Measurements from ENCODE around the gene NT5DC3. TPM values are rescaled to one million over a fixed set of nuclear protein-coding genes. Genes with fewer than 3 reads are reported as not detected.
A peak's percentile ranks its signal among the peaks of the same experiment; 100 is the strongest.

Gene NT5DC3
- total and polyA plus RNA-seq, 9 of the 15 experiments (the other 6 are each of a cell fraction or from before 2014, with no cell fraction given), result 6.3 to 33.5 (median 24.5) TPM

DNA sequence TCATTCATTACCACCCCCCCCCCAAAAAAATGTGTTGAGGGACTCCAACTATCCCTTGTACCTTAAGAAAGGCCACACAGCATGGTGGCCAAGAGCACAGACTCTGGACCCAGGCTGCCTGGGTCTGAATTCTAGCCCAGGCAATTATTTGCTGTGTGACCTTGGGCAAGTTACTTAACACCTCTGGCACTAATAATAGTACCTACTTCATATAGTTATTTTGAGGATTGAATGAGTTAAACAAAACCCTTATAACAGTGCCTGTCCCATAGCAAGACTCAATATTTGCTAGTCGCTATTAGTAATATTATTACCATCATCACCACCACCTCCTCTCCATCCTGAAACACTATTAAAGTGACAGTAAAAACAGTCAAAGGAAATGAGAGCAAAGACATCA lies 37.2 kb downstream of the NT5DC3 start:
- H3K4me1 ChIP-seq (replicated peaks in 1 of 2; ENCODE audit: control insufficient read depth in 2 of 2, insufficient read depth in 2 of 2, low read length in 2 of 2), result peaks cover 36 to 56% of the 10 kb centered on the region in 2 experiments
- CTCF ChIA-PET (ENCODE audit: low intra/inter-chr PET ratio), result no interaction called here
- intact Hi-C loops (cut with micrococcal nuclease), result no loop called here

More for the DNA sequence above, 37.2 kb downstream of the NT5DC3 start:
- no peak overlapping the region for H3K9ac ChIP-seq (ENCODE audit: insufficient read depth in 1 of 2, low read depth in 2 of 2, low read length in 2 of 2)
- H3K4me3 ChIP-seq, result no peak overlapping the region
- ATAC-seq (no peak), DNase-seq (ENCODE audit: extremely low read depth in 1 of 4, low spot score in 3 of 4) (no peak), FAIRE-seq (no peak)
- H2AFZ ChIP-seq (ENCODE audit: low read depth, low read length), result no peak overlapping the region
- peak; percentile 71 for TF ChIP-seq RBM25 (IDR thresholded peaks at IDR 0.05; ENCODE audit: low read depth, low read length, severe bottlenecking)
- no peak for TF ChIP-seq HMG20A (CRISPR knock-in tag; conservative IDR thresholded peaks at IDR 0.05)
- TF ChIP-seq ZFP36 (IDR thresholded peaks at IDR 0.05; ENCODE audit: low read depth, low read length, partially characterized antibody), result peak; percentile 39
- no peak for TF ChIP-seq PHTF2 (CRISPR knock-in tag; IDR thresholded peaks at IDR 0.05)
- no peak for TF ChIP-seq HLTF (IDR thresholded peaks at IDR 0.05)
- TF ChIP-seq, protein P1, sequence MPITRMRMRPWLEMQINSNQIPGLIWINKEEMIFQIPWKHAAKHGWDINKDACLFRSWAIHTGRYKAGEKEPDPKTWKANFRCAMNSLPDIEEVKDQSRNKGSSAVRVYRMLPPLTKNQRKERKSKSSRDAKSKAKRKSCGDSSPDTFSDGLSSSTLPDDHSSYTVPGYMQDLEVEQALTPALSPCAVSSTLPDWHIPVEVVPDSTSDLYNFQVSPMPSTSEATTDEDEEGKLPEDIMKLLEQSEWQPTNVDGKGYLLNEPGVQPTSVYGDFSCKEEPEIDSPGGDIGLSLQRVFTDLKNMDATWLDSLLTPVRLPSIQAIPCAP (CRISPR knock-in tag; IDR thresholded peaks at IDR 0.05; ENCODE audit: borderline replicate concordance), result no peak
- TF ChIP-seq NEUROD1 (IDR thresholded peaks at IDR 0.05; ENCODE audit: borderline replicate concordance, low read depth, low read length, partially characterized antibody), result no peak
- TF ChIP-seq KDM1A (IDR thresholded peaks at IDR 0.05), result 0 out of 4 replicates have a peak, but pooled peaks have one; percentile 10 to 26
- TF ChIP-seq, protein P2, sequence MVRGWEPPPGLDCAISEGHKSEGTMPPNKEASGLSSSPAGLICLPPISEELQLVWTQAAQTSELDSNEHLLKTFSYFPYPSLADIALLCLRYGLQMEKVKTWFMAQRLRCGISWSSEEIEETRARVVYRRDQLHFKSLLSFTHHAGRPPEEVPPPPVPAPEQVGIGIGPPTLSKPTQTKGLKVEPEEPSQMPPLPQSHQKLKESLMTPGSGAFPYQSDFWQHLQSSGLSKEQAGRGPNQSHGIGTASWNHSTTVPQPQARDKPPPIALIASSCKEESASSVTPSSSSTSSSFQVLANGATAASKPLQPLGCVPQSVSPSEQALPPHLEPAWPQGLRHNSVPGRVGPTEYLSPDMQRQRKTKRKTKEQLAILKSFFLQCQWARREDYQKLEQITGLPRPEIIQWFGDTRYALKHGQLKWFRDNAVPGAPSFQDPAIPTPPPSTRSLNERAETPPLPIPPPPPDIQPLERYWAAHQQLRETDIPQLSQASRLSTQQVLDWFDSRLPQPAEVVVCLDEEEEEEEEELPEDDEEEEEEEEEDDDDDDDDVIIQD (CRISPR knock-in tag; IDR thresholded peaks at IDR 0.05), result no peak
- TF ChIP-seq POLR3G (IDR thresholded peaks at IDR 0.05; ENCODE audit: extremely low read depth, insufficient read length, insufficient replicate concordance), result no peak
- TF ChIP-seq, protein P3, sequence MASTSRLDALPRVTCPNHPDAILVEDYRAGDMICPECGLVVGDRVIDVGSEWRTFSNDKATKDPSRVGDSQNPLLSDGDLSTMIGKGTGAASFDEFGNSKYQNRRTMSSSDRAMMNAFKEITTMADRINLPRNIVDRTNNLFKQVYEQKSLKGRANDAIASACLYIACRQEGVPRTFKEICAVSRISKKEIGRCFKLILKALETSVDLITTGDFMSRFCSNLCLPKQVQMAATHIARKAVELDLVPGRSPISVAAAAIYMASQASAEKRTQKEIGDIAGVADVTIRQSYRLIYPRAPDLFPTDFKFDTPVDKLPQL (IDR thresholded peaks at IDR 0.05; ENCODE audit: extremely low read depth, insufficient read length), result no peak
- no peak for TF ChIP-seq ZNF184 (CRISPR knock-in tag; IDR thresholded peaks at IDR 0.05)
- TF ChIP-seq, protein P4, sequence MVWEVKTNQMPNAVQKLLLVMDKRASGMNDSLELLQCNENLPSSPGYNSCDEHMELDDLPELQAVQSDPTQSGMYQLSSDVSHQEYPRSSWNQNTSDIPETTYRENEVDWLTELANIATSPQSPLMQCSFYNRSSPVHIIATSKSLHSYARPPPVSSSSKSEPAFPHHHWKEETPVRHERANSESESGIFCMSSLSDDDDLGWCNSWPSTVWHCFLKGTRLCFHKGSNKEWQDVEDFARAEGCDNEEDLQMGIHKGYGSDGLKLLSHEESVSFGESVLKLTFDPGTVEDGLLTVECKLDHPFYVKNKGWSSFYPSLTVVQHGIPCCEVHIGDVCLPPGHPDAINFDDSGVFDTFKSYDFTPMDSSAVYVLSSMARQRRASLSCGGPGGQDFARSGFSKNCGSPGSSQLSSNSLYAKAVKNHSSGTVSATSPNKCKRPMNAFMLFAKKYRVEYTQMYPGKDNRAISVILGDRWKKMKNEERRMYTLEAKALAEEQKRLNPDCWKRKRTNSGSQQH (CRISPR knock-in tag; IDR thresholded peaks at IDR 0.05), result no peak
- no peak overlapping the region for H3K27ac ChIP-seq (ENCODE audit: extremely low read depth, low read depth, low read length)
- H3K4me2 ChIP-seq (ENCODE audit: insufficient read depth, low read length), result no peak overlapping the region
- BruUV-seq (replicated peaks), result no TSS peak
- H3K9me3 ChIP-seq (replicated peaks; ENCODE audit: control insufficient read depth, insufficient read depth, low read depth, low read length), result no peaks in the 10 kb centered on the region
- peaks cover 82% of the 10 kb centered on the region for H3K36me3 ChIP-seq (ENCODE audit: control insufficient read depth, insufficient read depth, low read length)
- H4K20me1 ChIP-seq (replicated peaks; ENCODE audit: control insufficient read depth, insufficient read depth, low read length), result peaks cover 12% of the 10 kb centered on the region; the same call in 1 of the 2 replicates
- peaks cover 46% of the 10 kb centered on the region for H3K79me2 ChIP-seq (ENCODE audit: control insufficient read depth, insufficient read depth, low read length)
- peaks cover 7% of the 10 kb centered on the region for H3K9me1 ChIP-seq (ENCODE audit: control insufficient read depth, insufficient read depth, low read length)
- no peaks in the 10 kb centered on the region for H3K27me3 ChIP-seq (ENCODE audit: control insufficient read depth in 2 of 2, insufficient read depth in 2 of 2, low read length in 2 of 2)
- 88% methylated on average over 1 of the region's 1 CpG for WGBS (ENCODE audit: insufficient coverage, low coverage, missing lambda C conversion rate)
- in situ Hi-C loops (cut with MboI), result loop anchor here (10.0 kb wide), 1 partner anchor 1689 kb away; no protein-coding TSS in a partner anchor
- POLR2A ChIA-PET, result no interaction called here
